ENCODE measurements around the gene ZNF322. TPM values are rescaled to one million over a fixed set of nuclear protein-coding genes. Genes with fewer than 3 reads are reported as not detected.

The ZNF322 gene
- total and polyA plus RNA-seq, 11 donors = 4.0 to 17.2 (median 11.7) TPM

DNA sequence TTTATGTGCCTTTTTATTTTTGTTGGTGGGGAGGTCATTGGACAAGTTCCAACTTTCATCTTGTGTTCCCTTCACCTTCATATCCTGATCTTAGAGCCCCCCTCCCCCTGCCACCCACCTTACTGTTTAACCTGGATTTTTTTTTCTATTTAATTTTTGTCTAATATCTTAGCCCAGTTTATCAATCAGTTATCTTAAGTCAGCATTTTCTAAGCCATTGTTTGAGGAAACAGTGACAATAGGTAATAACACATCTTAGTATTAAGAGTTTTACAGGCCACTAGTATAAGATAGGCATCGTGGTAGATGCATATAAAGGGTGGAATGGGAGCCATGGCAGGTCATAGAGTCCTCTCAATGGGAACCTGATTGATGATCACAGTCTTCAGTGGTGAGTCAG is 60.4 kb downstream of the ZNF322 start:
- Histone ChIP-seq H3K4me3 (no peak overlapping the region), H3K27me3 (peaks cover 0 to 7% (median 0%) of the 10 kb centered on the region in 9 donors), H3K27ac (no peak overlapping the region), H3K9me3 (no peaks in the 10 kb centered on the region), H3K4me1 (peaks cover 0 to 33% (median 13%) of the 10 kb centered on the region in 12 donors), H3K36me3 (peaks cover 0 to 33% (median 27%) of the 10 kb centered on the region in 9 donors)
- intact Hi-C loops (cut with DNase I) = loop anchor here in 7 of 10 donors (5.0 to 10.0 kb wide), 4 partner anchors 257 to 1266 kb away; a partner anchor contains a TSS
- no peak for ATAC-seq
- 81 to 100% (median 90%) methylated on average over 1 of the region's 1 CpG for WGBS, 4 donors
- no peak for DNase-seq
- no peak for TF ChIP-seq POLR2A (IDR thresholded peaks at IDR 0.05)
- TF ChIP-seq, protein P1, sequence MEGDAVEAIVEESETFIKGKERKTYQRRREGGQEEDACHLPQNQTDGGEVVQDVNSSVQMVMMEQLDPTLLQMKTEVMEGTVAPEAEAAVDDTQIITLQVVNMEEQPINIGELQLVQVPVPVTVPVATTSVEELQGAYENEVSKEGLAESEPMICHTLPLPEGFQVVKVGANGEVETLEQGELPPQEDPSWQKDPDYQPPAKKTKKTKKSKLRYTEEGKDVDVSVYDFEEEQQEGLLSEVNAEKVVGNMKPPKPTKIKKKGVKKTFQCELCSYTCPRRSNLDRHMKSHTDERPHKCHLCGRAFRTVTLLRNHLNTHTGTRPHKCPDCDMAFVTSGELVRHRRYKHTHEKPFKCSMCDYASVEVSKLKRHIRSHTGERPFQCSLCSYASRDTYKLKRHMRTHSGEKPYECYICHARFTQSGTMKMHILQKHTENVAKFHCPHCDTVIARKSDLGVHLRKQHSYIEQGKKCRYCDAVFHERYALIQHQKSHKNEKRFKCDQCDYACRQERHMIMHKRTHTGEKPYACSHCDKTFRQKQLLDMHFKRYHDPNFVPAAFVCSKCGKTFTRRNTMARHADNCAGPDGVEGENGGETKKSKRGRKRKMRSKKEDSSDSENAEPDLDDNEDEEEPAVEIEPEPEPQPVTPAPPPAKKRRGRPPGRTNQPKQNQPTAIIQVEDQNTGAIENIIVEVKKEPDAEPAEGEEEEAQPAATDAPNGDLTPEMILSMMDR (IDR thresholded peaks at IDR 0.05) = no peak

DNA sequence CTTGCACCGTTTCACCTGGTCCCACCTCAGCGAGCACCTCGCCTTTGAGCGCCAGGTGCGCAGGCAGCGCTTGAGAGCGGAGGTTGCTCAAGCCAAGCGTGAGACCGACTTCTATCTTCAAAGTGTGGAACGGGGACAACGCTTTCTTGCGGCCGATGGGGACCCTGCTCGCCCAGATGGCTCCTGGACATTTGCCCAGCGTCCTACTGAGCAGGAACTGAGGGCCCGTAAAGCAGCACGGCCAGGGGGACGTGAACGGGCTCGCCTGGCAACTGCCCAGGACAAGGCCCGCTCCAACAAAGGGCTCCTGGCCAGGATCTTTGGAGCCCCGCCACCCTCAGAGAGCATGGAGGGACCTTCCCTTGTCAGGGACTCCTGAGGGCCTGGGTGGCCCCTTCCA is 61.3 kb downstream of the ZNF322 start:
- peak overlapping the region in 4 of 12 donors; percentile 67 to 86 (median 82) for H3K4me3 ChIP-seq
- intact Hi-C loops (cut with DNase I) = loop anchor here in 7 of 10 donors (5.0 to 10.0 kb wide), 4 partner anchors 256 to 1267 kb away; a partner anchor contains a TSS
- WGBS, 4 donors = 89 to 93% (median 91%) methylated on average over 15 to 22 of the region's 22 CpGs

DNA sequence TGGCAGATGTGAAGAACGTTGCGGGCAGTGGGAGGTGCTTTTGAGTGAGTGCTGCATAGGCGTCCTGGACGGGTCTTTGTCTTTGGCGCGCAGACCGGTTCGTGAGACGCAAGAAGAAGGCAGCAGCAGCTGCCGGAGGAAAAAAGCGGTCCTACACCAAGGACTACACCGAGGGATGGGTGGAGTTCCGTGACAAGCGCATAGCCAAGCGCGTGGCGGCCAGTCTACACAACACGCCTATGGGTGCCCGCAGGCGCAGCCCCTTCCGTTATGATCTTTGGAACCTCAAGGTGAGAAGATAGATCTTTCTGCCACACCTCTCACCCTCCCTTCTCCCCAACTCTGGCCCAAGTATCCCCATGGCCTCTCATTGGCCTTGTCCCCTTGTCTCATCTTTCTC is 61.7 kb downstream of the ZNF322 start:
- ATAC-seq (no peak), DNase-seq (no peak)
- H3K36me3 ChIP-seq = peaks cover 0 to 33% (median 27%) of the 10 kb centered on the region in 9 donors
- 61 to 68% (median 66%) methylated on average over 21 of the region's 21 CpGs for WGBS, 4 donors
- TF ChIP-seq, protein P1 (IDR thresholded peaks at IDR 0.05) = no peak
- TF ChIP-seq POLR2A (IDR thresholded peaks at IDR 0.05) = no peak
- intact Hi-C loops (cut with DNase I) = loop anchor here in 7 of 10 donors (2.0 to 10.0 kb wide), 5 partner anchors 256 to 1267 kb away; a partner anchor contains a TSS
- peaks cover 0 to 20% (median 11%) of the 10 kb centered on the region in 9 donors for H3K27me3 ChIP-seq
- peaks cover 0 to 36% (median 13%) of the 10 kb centered on the region in 12 donors for H3K4me1 ChIP-seq
- peak overlapping the region in 3 of 12 donors; percentile 86 to 90 (median 88) for H3K27ac ChIP-seq
- H3K9me3 ChIP-seq = no peaks in the 10 kb centered on the region
- H3K4me3 ChIP-seq = peak overlapping the region in 11 of 12 donors; percentile 67 to 96 (median 88)

More for the DNA sequence above, 61.3 kb downstream of the ZNF322 start:
- Histone ChIP-seq H3K27me3 (peaks cover 0 to 15% (median 8%) of the 10 kb centered on the region in 9 donors), H3K4me1 (peaks cover 0 to 36% (median 13%) of the 10 kb centered on the region in 12 donors), H3K36me3 (peaks cover 0 to 33% (median 27%) of the 10 kb centered on the region in 9 donors), H3K9me3 (no peaks in the 10 kb centered on the region), H3K27ac (no peak overlapping the region)
- TF ChIP-seq, protein P1 (IDR thresholded peaks at IDR 0.05) = no peak
- no peak for TF ChIP-seq POLR2A (IDR thresholded peaks at IDR 0.05)
- ATAC-seq = no peak
- peak in 1 of 5 donors; percentile 49 for DNase-seq

DNA sequence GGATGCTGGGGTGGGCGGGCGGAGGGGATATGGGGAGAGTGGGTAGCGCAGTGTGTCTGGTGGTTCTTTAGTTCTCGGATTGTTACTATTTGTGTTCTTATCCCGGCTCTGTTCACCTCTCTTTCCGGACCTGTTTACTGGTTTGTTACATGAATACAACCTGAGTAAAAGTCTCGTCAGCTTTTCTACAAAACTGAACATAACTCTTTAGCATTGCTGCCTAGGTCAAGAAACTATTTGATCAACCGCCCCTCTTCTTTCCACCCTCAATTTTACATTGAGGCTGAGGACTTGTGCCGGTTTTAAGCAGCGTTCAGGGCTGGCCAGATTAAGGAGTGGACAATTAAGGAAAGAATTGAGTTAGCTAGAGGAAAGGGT is 62.2 kb downstream of the ZNF322 start:
- H3K27me3 ChIP-seq = peaks cover 0 to 24% (median 15%) of the 10 kb centered on the region in 9 donors
- ATAC-seq = no peak
- DNase-seq = no peak
- H3K36me3 ChIP-seq = peaks cover 0 to 33% (median 27%) of the 10 kb centered on the region in 9 donors
- intact Hi-C loops (cut with DNase I) = loop anchor here in 7 of 10 donors (2.0 to 10.0 kb wide), 5 partner anchors 255 to 1267 kb away; a partner anchor contains a TSS
- TF ChIP-seq POLR2A (IDR thresholded peaks at IDR 0.05) = no peak
- TF ChIP-seq, protein P1 (IDR thresholded peaks at IDR 0.05) = no peak
- peaks cover 0 to 36% (median 13%) of the 10 kb centered on the region in 12 donors for H3K4me1 ChIP-seq
- H3K4me3 ChIP-seq = peak overlapping the region; percentile 67 to 96 (median 87)
- WGBS, 4 donors = 1 to 7% (median 3%) methylated on average over 8 to 10 of the region's 10 CpGs
- peak overlapping the region; percentile 79 to 94 (median 88) for H3K27ac ChIP-seq
- no peaks in the 10 kb centered on the region for H3K9me3 ChIP-seq
